H1 (cell line): Measurements from ENCODE around the gene MACROD2. TPM values are rescaled to one million over a fixed set of nuclear protein-coding genes. Genes with fewer than 3 reads are reported as not detected.

Experiments
- BRCA1 ChIP-seq: IDR thresholded peaks from 2 replicates; pipeline ENCODE4 v1.6.1; 2012; ENCODE audit warnings: low read depth, low read length, improper control_type of control experiment
- E2F6 ChIP-seq: IDR thresholded peaks from 2 replicates; pipeline ENCODE4 v1.6.1; 2012; ENCODE audit warnings: inconsistent platforms
- MAX ChIP-seq: IDR thresholded peaks from 2 replicates; pipeline ENCODE4 v1.6.1; 2012; ENCODE audit warnings: inconsistent platforms
- polyA plus RNA-seq, 7 experiments: library from polyadenylated mRNA; depleted of rRNA in 3 of 7; stranded (reverse) in 5 of 7; unstranded in 2 of 7; fragments of >200 nt in 5 of 7; fragments of 200-250 nt in 2 of 7; gene quantifications; 1 replicate in 5 of 7; 2 replicates in 1 of 7; 4 replicates in 1 of 7; pipeline versions ENCODE4 v1.2.1 to v1.2.3, GENCODE V29; 2011 to 2013; ENCODE audit warnings: missing spikeins in 2 of 7, mixed read lengths in 2 of 7
- total RNA-seq: library from RNA; stranded (reverse); fragmentation: NEBNext Ultra II Directional; extraction: Animal tissue kit (Norgen Biotek cat#: 25700); gene quantifications from 2 replicates; pipeline ENCODE4 v1.2.1, GENCODE V29; 2021
- TF ChIP-seq, protein P1 (sequence below), 3 experiments: IDR thresholded peaks; 1 replicate in 2 of 3; 2 replicates in 1 of 3; pipeline versions ENCODE4 v1.5.1 to v1.6.1; 2011; ENCODE audit warnings: low read length in 3 of 3, mild to moderate bottlenecking in 3 of 3, inconsistent platforms in 2 of 3, low read depth in 1 of 3, moderate library complexity in 1 of 3; ENCODE audit not compliant: insufficient read depth in 1 of 3; ENCODE audit errors: control extremely low read depth in 1 of 3

Gene MACROD2
- total and polyA plus RNA-seq, 2 of the 8 experiments (the other 6 are each of a cell fraction or from before 2014, with no cell fraction given) = 0.70 to 3.9 TPM

DNA sequence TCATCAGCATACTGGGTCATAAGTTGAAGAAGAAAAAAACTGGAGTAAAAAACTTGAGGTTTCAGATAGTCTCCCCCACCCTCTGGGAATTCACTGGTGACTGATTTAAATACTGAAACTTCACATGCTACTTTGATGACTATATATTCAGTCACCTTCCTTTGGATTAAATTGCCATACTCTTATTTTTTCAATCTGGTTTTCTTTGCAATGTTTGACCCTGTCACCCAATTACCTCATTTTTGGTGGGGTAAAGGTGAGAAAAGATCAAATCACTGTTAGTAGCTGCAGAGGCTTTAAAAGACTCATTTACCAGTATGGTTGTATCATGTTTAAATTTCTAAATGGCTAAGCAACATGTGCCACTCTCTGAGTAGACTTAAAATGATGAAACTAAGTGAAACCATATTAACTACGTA is 1204.8 kb downstream of the MACROD2 start (continued):
- TF ChIP-seq BRCA1 = no peak
- TF ChIP-seq E2F6 = no peak
- no peak for TF ChIP-seq MAX
- TF ChIP-seq, protein P1, sequence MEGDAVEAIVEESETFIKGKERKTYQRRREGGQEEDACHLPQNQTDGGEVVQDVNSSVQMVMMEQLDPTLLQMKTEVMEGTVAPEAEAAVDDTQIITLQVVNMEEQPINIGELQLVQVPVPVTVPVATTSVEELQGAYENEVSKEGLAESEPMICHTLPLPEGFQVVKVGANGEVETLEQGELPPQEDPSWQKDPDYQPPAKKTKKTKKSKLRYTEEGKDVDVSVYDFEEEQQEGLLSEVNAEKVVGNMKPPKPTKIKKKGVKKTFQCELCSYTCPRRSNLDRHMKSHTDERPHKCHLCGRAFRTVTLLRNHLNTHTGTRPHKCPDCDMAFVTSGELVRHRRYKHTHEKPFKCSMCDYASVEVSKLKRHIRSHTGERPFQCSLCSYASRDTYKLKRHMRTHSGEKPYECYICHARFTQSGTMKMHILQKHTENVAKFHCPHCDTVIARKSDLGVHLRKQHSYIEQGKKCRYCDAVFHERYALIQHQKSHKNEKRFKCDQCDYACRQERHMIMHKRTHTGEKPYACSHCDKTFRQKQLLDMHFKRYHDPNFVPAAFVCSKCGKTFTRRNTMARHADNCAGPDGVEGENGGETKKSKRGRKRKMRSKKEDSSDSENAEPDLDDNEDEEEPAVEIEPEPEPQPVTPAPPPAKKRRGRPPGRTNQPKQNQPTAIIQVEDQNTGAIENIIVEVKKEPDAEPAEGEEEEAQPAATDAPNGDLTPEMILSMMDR (IDR thresholded peaks at IDR 0.05; ENCODE audit: control extremely low read depth in 1 of 3, insufficient read depth in 1 of 3, low read depth in 1 of 3, low read length in 3 of 3) = no peak
- TF ChIP-seq, all 59 proteins: peak for 0
